Measurements from ENCODE around the gene MIA2.

The MIA2 gene

GRCh38 chr14:39383026-39383660 lies 149.4 kb downstream of the MIA2 start:
- Histone ChIP-seq H3K9me3 (ENCODE audit: control insufficient read depth, low read length) (no peaks in the 10 kb centered on the region), H3K27me3 (ENCODE audit: control insufficient read depth, insufficient read depth, low read length) (no peaks in the 10 kb centered on the region), H3K9ac (ENCODE audit: low read length) (no peak overlapping the region), H3K36me3 (ENCODE audit: control insufficient read depth, insufficient read depth, low read length) (no peaks in the 10 kb centered on the region), H3K4me3 (ENCODE audit: low read length) (no peak overlapping the region), H3K4me1 (ENCODE audit: control insufficient read depth, insufficient read depth, low read length) (no peaks in the 10 kb centered on the region)

GRCh38 chr14:39383741-39384140 lies 150.0 kb downstream of the MIA2 start:
- Histone ChIP-seq H3K36me3 (ENCODE audit: control insufficient read depth, insufficient read depth, low read length) (no peaks in the 10 kb centered on the region), H3K9me3 (ENCODE audit: control insufficient read depth, low read length) (no peaks in the 10 kb centered on the region), H3K4me3 (ENCODE audit: low read length) (no peak overlapping the region), H3K9ac (ENCODE audit: low read length) (no peak overlapping the region), H3K4me1 (ENCODE audit: control insufficient read depth, insufficient read depth, low read length) (no peaks in the 10 kb centered on the region), H3K27me3 (ENCODE audit: control insufficient read depth, insufficient read depth, low read length) (no peaks in the 10 kb centered on the region)

GRCh38 chr14:39384177-39384576 lies 150.5 kb downstream of the MIA2 start:
- Histone ChIP-seq H3K4me3 (ENCODE audit: low read length) (no peak overlapping the region), H3K9me3 (ENCODE audit: control insufficient read depth, low read length) (no peaks in the 10 kb centered on the region), H3K27me3 (ENCODE audit: control insufficient read depth, insufficient read depth, low read length) (no peaks in the 10 kb centered on the region), H3K9ac (ENCODE audit: low read length) (no peak overlapping the region), H3K36me3 (ENCODE audit: control insufficient read depth, insufficient read depth, low read length) (no peaks in the 10 kb centered on the region), H3K4me1 (ENCODE audit: control insufficient read depth, insufficient read depth, low read length) (no peaks in the 10 kb centered on the region)

- no peak overlapping the region for H3K4me3 ChIP-seq (ENCODE audit: low read length)
- no peak overlapping the region for H3K9ac ChIP-seq (ENCODE audit: low read length)
- H3K27me3 ChIP-seq (ENCODE audit: control insufficient read depth, insufficient read depth, low read length): no peaks in the 10 kb centered on the region
- no peaks in the 10 kb centered on the region for H3K9me3 ChIP-seq (ENCODE audit: control insufficient read depth, low read length)
- H3K4me1 ChIP-seq (ENCODE audit: control insufficient read depth, insufficient read depth, low read length): no peaks in the 10 kb centered on the region
- H3K36me3 ChIP-seq (ENCODE audit: control insufficient read depth, insufficient read depth, low read length): no peaks in the 10 kb centered on the region
Measured at GRCh38 chr14:39393289-39393688, 159.6 kb downstream of the MIA2 start.

- Histone ChIP-seq H3K4me3 (ENCODE audit: low read length) (no peak overlapping the region), H3K27me3 (ENCODE audit: control insufficient read depth, insufficient read depth, low read length) (no peaks in the 10 kb centered on the region), H3K9me3 (ENCODE audit: control insufficient read depth, low read length) (no peaks in the 10 kb centered on the region), H3K36me3 (ENCODE audit: control insufficient read depth, insufficient read depth, low read length) (no peaks in the 10 kb centered on the region), H3K9ac (ENCODE audit: low read length) (no peak overlapping the region), H3K4me1 (ENCODE audit: control insufficient read depth, insufficient read depth, low read length) (no peaks in the 10 kb centered on the region)
Measured at GRCh38 chr14:39395555-39396254, 162.0 kb downstream of the MIA2 start.

GRCh38 chr14:39396448-39396847 lies 162.7 kb downstream of the MIA2 start:
- H3K9ac ChIP-seq (ENCODE audit: low read length): no peak overlapping the region

GRCh38 chr14:39398382-39398781 lies 164.7 kb downstream of the MIA2 start:
- no peak overlapping the region for H3K4me3 ChIP-seq (ENCODE audit: low read length)
- no peaks in the 10 kb centered on the region for H3K4me1 ChIP-seq (ENCODE audit: control insufficient read depth, insufficient read depth, low read length)
- H3K36me3 ChIP-seq (ENCODE audit: control insufficient read depth, insufficient read depth, low read length): no peaks in the 10 kb centered on the region
- no peaks in the 10 kb centered on the region for H3K27me3 ChIP-seq (ENCODE audit: control insufficient read depth, insufficient read depth, low read length)
- no peaks in the 10 kb centered on the region for H3K9me3 ChIP-seq (ENCODE audit: control insufficient read depth, low read length)
- H3K9ac ChIP-seq (ENCODE audit: low read length): no peak overlapping the region

More at GRCh38 chr14:39396448-39396847, 162.7 kb downstream of the MIA2 start:
- Histone ChIP-seq H3K9me3 (ENCODE audit: control insufficient read depth, low read length) (no peaks in the 10 kb centered on the region), H3K36me3 (ENCODE audit: control insufficient read depth, insufficient read depth, low read length) (no peaks in the 10 kb centered on the region), H3K27me3 (ENCODE audit: control insufficient read depth, insufficient read depth, low read length) (no peaks in the 10 kb centered on the region), H3K4me1 (ENCODE audit: control insufficient read depth, insufficient read depth, low read length) (no peaks in the 10 kb centered on the region), H3K4me3 (ENCODE audit: low read length) (no peak overlapping the region)

- H3K27me3 ChIP-seq (ENCODE audit: control insufficient read depth, insufficient read depth, low read length): no peaks in the 10 kb centered on the region
- H3K9ac ChIP-seq (ENCODE audit: low read length): no peak overlapping the region
- no peaks in the 10 kb centered on the region for H3K9me3 ChIP-seq (ENCODE audit: control insufficient read depth, low read length)
- H3K36me3 ChIP-seq (ENCODE audit: control insufficient read depth, insufficient read depth, low read length): no peaks in the 10 kb centered on the region
- no peaks in the 10 kb centered on the region for H3K4me1 ChIP-seq (ENCODE audit: control insufficient read depth, insufficient read depth, low read length)
- H3K4me3 ChIP-seq (ENCODE audit: low read length): no peak overlapping the region
Measured at GRCh38 chr14:39406560-39406959, 172.8 kb downstream of the MIA2 start.

- Histone ChIP-seq H3K9ac (ENCODE audit: low read length) (no peak overlapping the region), H3K36me3 (ENCODE audit: control insufficient read depth, insufficient read depth, low read length) (no peaks in the 10 kb centered on the region), H3K4me1 (ENCODE audit: control insufficient read depth, insufficient read depth, low read length) (no peaks in the 10 kb centered on the region), H3K9me3 (ENCODE audit: control insufficient read depth, low read length) (no peaks in the 10 kb centered on the region), H3K4me3 (ENCODE audit: low read length) (no peak overlapping the region), H3K27me3 (ENCODE audit: control insufficient read depth, insufficient read depth, low read length) (no peaks in the 10 kb centered on the region)
Measured at GRCh38 chr14:39416072-39416471, 182.4 kb downstream of the MIA2 start.

- no peaks in the 10 kb centered on the region for H3K36me3 ChIP-seq (ENCODE audit: control insufficient read depth, insufficient read depth, low read length)
- H3K4me3 ChIP-seq (ENCODE audit: low read length): no peak overlapping the region
- H3K9me3 ChIP-seq (ENCODE audit: control insufficient read depth, low read length): no peaks in the 10 kb centered on the region
- no peak overlapping the region for H3K9ac ChIP-seq (ENCODE audit: low read length)
- no peaks in the 10 kb centered on the region for H3K4me1 ChIP-seq (ENCODE audit: control insufficient read depth, insufficient read depth, low read length)
- H3K27me3 ChIP-seq (ENCODE audit: control insufficient read depth, insufficient read depth, low read length): no peaks in the 10 kb centered on the region
Measured at GRCh38 chr14:39417014-39417413, 183.3 kb downstream of the MIA2 start.

GRCh38 chr14:39419272-39419671 lies 185.6 kb downstream of the MIA2 start:
- no peak overlapping the region for H3K4me3 ChIP-seq (ENCODE audit: low read length)
- no peaks in the 10 kb centered on the region for H3K36me3 ChIP-seq (ENCODE audit: control insufficient read depth, insufficient read depth, low read length)
- H3K9ac ChIP-seq (ENCODE audit: low read length): no peak overlapping the region
- H3K4me1 ChIP-seq (ENCODE audit: control insufficient read depth, insufficient read depth, low read length): no peaks in the 10 kb centered on the region
- no peaks in the 10 kb centered on the region for H3K9me3 ChIP-seq (ENCODE audit: control insufficient read depth, low read length)
- no peaks in the 10 kb centered on the region for H3K27me3 ChIP-seq (ENCODE audit: control insufficient read depth, insufficient read depth, low read length)

GRCh38 chr14:39422243-39422642 lies 188.5 kb downstream of the MIA2 start:
- H3K9ac ChIP-seq (ENCODE audit: low read length): no peak overlapping the region
- no peak overlapping the region for H3K4me3 ChIP-seq (ENCODE audit: low read length)
- H3K9me3 ChIP-seq (ENCODE audit: control insufficient read depth, low read length): no peaks in the 10 kb centered on the region
- H3K27me3 ChIP-seq (ENCODE audit: control insufficient read depth, insufficient read depth, low read length): no peaks in the 10 kb centered on the region
- no peaks in the 10 kb centered on the region for H3K36me3 ChIP-seq (ENCODE audit: control insufficient read depth, insufficient read depth, low read length)
- no peaks in the 10 kb centered on the region for H3K4me1 ChIP-seq (ENCODE audit: control insufficient read depth, insufficient read depth, low read length)
